NCI-H1105 treated with DMSO at 0.1 percent for 48 hours (cell line): ENCODE data around the gene MON1A.
"Not testable (repeated sequence)": the region's sequence is repeated elsewhere in the genome, so short reads cannot be mapped to it uniquely, and the experiment has no call there.

Source experiments
- DNase-seq: peaks from one replicate; lab custom pipeline; 2025; lab: John Stamatoyannopoulos, UW

Gene MON1A

DNA sequence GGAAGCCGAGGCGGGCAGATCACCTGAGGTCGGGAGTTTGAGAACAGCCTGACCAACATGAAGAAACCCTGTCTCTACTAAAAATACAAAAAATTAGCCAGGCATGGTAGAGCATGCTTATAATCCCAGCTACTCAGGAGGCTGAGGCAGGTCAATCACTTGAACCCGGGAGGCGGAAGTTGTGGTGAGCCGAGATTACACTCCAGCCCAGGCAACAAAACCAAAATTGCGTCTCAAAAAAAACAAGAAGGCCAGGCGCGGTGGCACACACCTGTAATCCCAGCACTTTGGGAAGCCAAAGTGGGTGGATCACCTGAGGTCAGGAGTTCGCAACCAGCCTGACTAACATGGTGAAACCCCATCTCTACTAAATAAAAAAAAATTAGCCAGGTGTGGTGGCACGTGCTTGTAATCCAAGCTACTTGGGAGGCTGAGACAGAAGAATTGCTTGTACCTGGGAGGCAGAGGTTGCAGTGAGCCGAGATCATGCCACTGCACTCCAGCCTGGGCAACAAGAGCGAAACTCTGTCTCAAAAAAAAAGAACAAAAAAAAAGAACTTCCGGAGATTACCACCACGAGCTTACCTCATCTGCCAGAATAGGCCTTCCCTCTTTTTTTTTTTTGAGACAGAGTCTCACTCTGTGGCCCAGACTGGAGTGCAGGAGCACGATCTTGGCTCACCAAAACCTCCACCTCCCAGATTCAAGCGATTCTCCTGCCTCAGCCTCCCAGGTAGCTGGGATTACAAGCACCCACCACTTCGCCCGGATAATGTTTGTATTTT, 11.6 kb downstream of the MON1A start:
- DNase-seq = not testable (repeated sequence)

DNA sequence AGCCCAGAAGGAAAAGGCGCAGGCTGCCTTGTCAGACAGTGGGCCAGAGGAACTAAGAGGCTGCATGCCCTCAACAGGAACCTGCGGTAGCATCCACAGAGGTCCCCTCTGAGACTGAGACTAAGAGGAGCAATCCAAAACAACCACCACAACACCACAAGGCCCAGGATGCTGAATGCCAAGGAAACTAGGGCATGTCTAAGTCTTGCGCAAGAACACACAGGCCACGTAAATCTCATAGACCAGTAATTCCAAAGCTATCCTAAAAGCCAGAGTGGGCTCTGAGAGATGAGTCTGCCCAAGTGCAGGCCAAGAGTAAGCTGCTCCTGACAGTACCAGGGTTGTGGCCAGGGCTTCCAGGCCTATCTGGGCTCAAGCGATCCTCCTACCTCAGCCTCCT, 12.9 kb downstream of the MON1A start:
- DNase-seq = no peak

DNA sequence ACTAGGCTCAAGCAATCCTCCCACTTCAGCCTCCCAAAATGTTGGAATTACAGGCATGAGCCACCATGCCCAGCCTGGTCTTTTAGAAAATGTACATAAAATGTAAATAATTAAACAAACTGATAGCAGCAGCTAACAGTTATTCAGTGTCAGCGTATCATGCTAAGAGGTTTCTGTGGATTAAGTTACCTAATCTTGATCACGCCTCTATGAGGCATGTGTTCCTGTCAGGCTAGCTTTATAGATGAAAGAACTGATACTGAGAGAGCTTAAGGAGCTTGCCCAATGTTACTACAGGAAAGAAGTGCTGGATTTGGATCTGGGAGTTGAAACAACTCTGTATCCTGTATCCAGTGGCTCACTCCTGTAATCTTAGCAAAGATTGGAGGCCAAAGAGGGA, 14.7 kb downstream of the MON1A start:
- no peak for DNase-seq

DNA sequence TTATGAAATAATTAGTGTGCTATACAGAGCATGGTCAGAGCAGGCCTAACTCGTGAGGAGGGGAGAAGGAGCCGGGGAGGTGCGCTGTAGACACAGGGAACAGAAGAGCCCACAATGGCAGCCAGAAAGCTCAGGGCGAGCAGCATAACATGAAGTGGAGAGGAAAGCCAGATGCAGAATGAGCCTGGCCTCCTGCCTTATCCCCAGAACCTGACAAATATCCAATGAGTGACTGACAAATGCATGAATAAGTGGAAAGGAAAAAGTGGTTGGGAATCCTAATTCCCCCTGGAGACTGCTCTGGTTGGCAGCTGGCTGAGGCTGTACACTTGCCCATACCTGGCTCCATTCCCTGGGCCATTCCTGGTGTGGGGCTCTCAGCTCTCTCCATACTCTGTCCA, 16.7 kb downstream of the MON1A start:
- peak; percentile 62 for DNase-seq

DNA sequence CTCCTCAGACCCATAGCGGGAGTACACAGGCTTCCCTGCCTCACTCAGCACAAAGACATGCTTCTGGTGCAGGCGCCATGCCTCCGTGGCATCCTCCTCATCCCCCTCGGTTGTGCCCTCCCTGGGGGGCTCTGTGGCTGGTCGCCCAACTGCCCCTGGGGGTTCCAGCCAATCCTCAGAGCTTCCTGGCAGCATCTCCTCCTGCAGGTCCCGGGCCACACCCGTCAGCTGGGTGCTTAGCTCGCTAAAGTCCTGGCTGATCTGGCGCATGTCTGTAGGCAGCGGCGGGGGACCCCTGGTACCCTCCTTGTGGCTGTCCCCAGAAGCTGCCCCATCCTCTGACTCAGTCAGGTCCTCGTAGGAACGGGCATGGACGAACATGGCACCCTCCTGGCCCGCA, 18.0 kb downstream of the MON1A start:
- no peak for DNase-seq

DNA sequence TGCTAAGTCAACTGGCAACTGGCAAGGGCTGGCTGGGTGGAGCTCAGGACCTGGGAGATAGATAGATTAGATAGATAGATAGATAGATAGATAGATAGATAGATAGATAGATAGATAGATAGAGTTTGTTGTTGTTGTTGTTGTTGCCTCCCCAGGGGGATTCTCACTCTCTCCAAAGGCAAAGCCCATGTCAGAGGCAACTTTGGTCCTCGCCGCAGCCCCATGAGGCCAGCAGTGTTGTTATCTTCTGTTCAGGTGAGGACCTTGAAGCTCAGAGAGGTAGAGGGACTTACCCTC, 18.5 kb downstream of the MON1A start:
- no peak for DNase-seq

DNA sequence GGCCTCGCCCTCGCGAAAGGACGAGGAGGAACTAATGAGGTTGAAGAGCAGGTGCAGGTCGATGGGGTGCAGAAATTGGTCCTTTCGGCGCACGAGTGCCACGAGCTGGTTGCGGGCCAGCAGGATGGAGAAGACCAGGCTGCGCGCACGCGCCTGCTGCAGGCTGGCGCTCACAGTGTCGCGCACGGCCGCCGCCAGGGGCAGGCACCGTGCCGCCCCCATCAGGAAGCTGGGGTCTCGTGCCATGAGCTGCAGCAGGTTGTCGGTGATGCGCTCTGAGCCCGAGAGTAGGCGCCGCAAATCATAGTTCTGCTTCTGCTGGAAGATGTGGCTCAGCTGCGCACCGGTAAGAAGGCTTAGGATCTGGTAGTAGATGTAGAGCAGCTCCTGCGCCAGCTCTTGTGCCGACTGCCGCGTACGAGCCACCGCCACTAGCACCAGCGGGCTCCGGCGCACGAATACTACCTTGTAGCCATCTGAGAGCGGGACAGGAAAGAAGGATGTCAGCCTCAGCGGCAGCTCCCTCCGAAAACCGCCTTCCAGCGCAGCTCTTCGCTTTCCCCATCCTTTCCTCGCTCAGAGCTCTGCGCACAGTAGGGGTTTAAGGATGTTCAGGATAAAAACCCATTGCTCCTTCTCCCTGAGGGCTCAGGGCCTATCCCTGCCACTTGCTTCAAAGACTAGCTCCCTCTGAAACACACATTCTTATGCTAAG, 19.0 kb downstream of the MON1A start:
- no peak for DNase-seq

DNA sequence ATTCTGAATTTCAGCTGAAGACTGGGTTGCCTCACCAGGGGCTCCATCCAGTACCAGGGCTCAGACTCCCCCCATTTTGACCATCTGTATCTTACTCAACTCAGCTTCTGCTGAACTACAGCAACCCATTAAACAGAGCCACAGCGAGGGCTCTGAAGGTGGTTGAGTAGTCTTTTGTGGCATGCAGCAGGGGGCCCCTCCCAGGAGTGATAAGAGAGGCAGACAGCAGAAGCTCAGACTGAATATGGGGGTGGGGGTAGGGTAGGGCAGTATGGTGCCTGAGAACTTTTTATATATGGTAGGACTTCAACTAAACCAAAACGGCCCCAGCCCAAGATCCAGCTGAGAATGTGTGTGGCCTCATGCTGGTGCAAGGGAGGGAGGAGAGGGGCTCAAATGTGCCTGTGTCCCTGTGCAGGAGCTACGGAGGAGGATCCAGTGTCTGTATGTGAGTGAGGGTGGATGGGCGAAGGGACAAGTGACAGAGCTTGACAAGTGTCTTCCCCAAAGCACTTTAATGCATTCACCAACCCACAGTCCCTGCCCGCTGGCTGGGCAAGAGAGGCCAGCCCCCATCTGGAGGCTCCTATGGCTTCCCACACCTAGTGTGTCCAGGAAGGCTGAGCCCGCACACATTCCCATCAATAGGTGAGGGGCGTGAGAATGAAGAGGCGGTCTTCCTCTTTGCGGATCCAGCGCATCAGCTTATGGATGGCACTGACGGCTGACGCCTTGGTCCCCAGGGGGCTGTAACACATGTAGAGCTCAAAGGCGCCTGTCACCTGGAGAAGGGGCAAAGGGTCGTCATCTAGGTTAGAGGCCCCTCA, 21.0 kb downstream of the MON1A start:
- DNase-seq = no peak

DNA sequence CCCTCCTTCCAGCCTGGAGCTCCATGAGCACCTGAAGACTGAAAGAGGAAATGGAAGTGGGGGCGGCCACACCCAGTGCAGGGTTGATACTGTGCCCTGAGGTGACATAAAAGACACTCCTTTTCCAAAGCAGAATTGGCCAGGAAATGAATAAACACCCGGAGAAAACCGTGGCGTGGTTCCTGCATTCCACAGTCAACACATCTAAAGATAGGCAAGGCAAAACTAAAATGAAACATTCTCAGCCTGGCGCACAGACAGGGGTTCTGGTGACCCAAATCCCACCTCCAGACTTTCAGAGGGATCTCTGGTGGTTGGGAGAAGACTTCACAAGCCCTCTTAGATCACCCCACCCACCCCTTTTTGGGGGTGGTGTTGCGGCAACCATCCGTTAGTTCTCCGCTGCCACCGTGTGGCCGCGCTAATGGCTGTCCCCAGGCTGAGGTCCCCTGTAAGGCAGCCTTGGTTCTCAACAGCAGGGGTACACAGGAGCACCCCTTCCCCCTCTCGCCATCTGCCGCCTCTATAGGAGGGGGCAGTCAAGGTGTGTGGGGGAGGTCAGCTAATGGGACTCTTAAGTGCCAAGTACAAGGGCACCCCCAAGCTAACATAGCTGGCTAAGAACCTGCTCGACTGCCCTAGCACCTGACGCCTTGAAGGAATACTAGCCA, 23.4 kb downstream of the MON1A start:
- no peak for DNase-seq

DNA sequence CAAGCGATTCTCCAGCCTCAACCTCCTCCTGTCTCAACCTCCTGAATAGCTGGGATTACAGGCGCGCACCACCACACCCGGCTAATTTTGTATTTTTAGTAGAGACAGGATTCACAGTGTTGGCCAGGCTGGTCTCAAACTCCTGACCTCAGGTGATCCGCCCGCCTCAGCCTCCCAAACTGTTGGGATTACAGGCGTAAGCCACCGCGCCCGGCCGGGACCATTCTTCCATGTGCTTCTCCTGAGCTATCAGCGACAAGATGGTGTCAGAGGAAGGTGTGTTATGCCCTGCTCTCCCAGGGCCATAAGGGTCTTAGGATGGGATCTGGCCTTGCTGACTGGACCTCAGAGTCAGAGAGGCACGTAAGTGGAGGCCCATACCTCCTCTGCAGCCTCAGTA, 25.2 kb downstream of the MON1A start:
- not testable (repeated sequence) for DNase-seq

DNA sequence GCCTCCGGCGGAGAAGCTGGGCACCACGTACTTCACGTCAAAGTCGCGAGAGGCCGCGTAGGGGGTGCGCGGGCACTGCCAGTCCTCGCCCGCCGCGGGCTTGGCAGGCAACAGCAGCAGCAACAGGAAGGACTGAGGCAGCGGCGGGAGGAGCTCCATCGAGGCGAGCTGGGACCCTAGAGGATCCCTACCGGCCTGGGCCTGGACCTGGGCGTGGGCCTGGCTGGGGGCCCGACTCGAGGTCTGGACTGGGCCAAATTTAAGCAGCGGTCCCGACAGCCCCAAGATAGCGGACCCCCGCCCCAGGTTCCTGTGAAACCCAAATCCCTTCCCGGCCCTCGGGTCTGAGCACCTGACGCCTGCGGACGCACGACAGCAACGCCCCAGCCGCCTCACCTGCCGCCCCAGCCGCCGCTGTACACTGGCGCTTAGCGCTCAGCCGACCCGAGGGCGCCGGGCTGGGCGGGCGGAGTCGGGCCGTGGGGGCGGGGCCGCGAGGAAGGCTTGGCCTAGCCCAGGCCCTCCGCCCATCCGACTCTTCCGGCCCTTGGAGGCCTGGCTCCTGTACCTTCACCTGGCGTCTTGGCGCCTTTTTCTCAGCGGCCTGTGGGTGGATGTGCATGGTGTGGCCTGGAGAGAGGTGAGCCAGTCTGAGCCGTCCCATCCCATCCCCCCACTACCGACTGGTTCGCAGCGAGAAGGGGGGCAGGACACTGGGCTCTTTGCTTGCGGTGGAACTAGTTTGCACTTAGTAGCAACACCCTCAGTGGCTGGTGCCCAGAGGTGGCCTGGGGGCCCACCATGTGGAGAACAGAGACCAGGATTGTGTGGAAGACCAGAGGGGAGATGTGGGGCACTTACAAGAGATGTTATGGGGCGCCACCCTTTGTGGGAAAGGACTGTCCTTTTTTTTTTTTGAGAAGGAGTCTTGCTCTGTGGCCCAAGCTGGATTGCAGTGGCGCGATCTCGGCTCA, 25.9 kb downstream of the MON1A start, which contains the start of gene MST1R:
TSS of gene MST1R (minus strand) at position 423 of the 974 bp plus-strand sequence. CDS start at position 159, 264 bp downstream.
- no peak for DNase-seq

DNA sequence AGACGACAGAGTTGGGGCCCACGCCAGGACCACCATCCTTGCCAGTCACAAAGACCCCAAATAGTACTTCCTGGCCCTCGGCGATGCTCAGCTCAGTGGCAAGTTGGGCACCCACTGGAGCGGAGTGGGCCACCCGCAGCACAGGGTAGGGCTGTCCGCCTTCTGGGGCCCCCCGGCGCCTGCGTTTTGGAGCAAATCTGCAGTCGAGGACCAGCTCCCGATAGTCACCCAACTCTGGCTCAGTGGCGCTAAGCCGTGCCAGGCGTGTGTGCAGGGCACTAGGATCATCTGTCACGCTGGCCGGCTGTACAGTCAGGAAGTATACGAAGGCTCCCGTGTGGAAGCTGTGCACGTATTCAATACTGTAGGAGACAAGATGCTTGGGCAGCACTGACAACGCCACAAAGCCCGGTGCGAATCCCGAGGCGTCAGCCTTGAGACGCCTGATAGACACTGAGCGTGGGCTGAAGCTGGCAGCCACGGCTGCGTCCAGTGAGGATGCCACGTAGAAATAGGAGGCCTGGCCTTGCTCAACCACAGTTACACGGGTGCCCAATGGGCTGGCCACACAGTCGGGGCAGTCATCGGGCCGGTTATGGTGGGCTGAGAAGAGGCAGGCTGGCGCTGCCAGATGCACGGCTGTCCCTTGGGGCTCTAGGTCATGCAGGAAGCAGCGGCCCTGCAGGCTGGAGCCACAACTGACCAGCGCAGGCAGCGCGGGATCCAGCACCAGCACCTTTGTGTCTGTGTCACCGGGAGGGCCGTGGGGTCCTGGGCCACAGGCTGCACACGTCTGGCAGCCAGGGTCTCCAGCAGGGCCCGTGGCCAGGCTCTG, 26.9 kb downstream of the MON1A start:
- DNase-seq = no peak

DNA sequence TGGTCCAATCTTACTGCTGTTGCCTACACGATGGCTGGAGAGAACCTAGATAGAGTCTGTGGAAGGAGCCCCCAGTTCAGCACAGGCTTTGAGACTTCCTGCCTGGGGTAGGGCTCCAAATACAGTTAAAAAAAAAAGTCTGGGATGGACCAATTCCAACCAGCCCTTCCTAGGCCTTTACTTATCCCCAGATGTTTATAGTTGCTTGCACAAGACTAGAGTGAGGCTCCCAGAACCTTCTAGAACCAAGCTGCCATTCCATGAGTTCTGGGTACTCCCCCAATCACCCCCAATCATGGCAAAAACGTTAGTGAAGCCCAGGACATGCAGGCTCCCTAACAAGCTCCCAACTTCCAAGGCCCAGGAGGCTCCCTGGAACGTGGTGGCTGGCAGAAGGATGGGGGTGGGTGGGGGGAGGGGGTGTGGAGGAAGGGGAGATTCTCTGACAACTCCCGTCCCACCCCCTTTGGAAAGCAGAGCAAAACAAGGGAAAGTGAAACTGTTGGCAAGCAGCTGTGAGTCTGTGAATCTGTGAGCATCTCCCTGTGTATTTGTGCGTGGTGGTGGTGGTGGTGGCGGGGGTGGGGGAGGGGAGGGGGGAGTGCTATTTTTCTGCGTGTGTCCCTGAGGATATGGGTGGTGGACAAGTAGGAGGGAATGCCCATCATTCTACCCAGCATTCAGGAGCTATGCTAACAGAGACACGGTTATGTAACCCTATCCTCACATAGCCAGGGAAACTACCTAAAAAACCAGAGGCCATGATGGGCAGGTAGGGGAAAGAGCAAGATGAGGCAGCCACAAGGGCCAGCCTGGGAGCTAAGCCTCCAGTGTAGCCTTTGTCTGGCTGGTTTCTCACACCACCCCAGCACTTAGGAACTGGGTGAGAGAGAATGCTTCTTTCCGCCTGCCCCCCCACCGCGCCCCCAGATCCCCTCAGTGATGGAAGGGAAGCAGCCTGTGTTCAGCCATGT, 28.0 kb downstream of the MON1A start:
- no peak for DNase-seq

DNA sequence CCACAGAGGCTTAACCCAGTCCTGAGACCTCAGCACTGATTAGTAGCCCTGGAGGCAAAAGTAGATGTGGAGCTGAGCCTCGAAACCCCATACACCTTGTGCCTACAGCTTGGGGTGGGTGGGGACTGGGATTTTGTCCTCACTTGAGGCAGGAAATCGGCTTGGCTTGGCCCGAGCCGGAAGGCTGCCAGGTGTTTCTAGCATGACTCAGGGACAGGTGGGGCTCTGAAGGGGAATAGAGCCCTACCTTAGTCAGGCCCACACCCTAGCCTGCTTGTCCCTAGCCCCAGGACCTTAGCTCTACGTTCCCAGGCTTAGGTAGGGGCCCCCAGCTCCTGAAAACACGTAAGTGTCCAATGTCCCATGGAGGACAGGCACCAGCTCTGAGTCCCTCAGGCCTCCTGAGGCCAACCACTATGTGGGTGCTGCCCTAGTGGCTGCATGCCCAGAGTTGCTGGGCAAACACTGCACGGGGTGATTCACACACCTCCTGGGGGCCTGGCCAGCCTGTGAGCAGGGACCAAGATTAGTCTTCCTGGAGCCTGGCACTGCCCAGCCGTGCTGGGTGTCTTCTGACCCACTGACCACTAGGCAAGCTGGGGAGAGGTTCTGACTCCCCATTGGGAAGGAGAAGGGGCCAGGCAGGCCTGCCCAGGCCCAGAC, 29.0 kb downstream of the MON1A start:
- no peak for DNase-seq

DNA sequence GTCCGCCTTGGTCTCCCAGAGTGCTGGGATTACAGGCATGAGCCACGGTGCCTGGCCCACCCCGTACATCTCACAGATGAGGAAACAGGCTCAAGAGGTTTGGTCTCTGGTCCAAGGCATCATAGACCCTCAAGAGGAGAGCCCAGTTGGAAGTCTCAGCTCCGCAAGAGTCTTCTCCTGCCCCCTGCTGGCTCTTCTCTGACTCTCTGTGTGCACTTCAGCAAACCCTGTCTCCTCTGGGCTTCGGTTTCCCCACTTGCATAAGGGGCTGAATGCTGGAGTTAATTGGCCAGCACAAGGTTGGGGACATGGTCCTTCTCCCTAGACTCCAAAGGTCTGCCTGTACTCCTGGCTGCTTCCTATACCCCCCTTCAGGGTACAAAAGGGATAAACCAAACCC, 29.8 kb downstream of the MON1A start:
- no peak for DNase-seq

DNA sequence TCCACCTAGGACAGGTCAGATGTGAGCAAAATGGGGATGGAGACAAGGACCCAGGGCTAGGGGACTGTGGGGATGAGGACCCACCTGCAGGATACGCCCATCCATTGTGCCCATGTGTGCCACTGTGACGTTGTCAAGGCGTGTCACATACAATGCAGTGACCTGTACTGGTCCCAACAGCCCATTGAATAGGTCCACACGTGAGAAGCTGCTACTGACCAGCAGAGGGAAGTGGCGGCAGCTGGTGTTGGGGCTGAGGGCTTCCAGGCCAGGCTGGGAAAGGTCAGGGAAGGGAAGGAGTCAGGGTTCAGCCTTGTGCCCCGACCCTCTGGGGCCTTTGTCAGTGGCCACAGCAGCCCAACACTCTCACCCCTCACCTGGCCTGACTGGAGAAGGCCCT, 30.6 kb downstream of the MON1A start:
- DNase-seq = no peak

DNA sequence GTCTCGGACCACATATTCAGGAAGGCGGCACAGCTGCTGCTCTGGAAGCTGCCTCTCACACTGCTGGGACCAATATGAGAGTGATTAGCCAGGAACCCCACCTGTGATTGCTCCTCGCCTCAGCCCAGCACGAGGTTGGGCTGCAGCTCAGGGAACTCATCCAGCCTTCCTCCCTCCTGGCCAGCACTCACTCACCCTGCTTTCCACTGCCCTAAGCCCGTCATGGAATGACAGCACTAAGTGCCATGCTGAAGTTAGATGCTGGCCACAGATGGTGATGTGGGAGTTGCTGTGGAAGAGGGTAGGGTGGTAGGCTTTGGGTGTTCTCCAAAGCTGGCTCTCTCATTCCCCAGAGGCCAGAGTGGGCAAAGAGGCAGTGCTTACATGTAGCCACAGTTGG, 33.3 kb downstream of the MON1A start:
- no peak for DNase-seq

DNA sequence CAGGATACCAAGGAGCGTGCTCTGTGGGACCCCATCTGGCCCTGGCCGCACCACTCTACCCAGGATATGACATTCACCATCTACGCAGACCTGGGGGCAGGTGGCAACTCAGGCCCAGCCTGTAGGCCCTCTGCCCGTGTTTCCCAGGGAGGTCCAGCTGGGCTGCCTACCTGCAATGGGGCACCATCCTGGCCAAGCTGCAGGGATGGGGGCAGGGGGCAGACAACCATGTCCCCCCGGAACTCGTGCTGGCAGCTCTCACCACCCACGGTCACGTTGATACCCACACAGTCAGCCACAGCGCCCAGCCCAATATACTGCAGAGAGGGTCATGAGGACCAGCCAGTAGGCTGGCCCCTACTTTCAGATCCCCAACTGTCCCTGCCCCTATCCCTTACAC, 33.8 kb downstream of the MON1A start:
- DNase-seq = no peak
